Uterus (tissue), 4 donors: ENCODE measurements around the gene PIP4K2A. TPM values are rescaled to one million over a fixed set of nuclear protein-coding genes. Genes with fewer than 3 reads are reported as not detected.

Experiments
- DNase-seq, 2 donors: peaks; one replicate each; pipeline ENCODE4 v3.0.0-alpha.2; 2019 to 2020
- H3K27ac ChIP-seq, 2 donors: fragments of 200-600 bp; sonication (generic); 1 replicate in 1 of 2; 2 replicates in 1 of 2; pipeline ENCODE4 v1.5.1; 2016 to 2018
- H3K27me3 ChIP-seq, 2 donors: fragments of 200-600 bp; sonication (generic); one replicate each; pipeline ENCODE4 v1.5.1; 2018 to 2019; ENCODE audit warnings: control low read depth in 1 of 2
- H3K36me3 ChIP-seq, 2 donors: fragments of 200-600 bp; sonication (generic); one replicate each; pipeline ENCODE4 v1.5.1; 2019; ENCODE audit warnings: control low read depth in 1 of 2
- H3K4me1 ChIP-seq, 2 donors: fragments of 200-600 bp; sonication (generic); one replicate each; pipeline ENCODE4 v1.5.1; 2018 to 2019; ENCODE audit warnings: control low read depth in 1 of 2
- H3K4me3 ChIP-seq, 2 donors: fragments of 200-600 bp; sonication (generic); 1 replicate in 1 of 2; 2 replicates in 1 of 2; pipeline ENCODE4 v1.5.1; 2018 to 2019; ENCODE audit warnings: mild to moderate bottlenecking in 1 of 2
- H3K9me3 ChIP-seq, 2 donors: fragments of 200-600 bp; sonication (generic); one replicate each; pipeline ENCODE4 v1.5.1; 2019; ENCODE audit warnings: control low read depth in 1 of 2
- CTCF ChIP-seq, 4 experiments: fragments of 200-600 bp in 2 of 4; fragments of 450-650 bp in 2 of 4; sonication (generic) in 2 of 4; IDR thresholded peaks; one replicate each; pipeline ENCODE4 v1.5.1; 2016 to 2019; ENCODE audit warnings: antibody characterized with exemption in 4 of 4, mild to moderate bottlenecking in 2 of 4, moderate library complexity in 1 of 4
- POLR2A ChIP-seq, 2 donors: fragments of 450-650 bp; IDR thresholded peaks; one replicate each; pipeline ENCODE4 v1.6.1; 2016; ENCODE audit warnings: antibody characterized with exemption in 2 of 2, mild to moderate bottlenecking in 1 of 2, moderate library complexity in 1 of 2
- intact Hi-C: fragments of 100-400 bp; cut with DNase I; formaldehyde crosslinking; loops from one replicate; pipeline ENCODE4 v1.15.1; 2023; ENCODE audit warnings: low total_unique reads
- total RNA-seq, 4 donors: library from RNA; depleted of rRNA in 3 of 4; stranded (reverse); fragments of >200 nt in 3 of 4; gene quantifications; one replicate each; pipeline versions ENCODE4 v1.1.0 to v1.2.4, GENCODE V29; 2014 to 2023
- donor health status: DM: yes; HTN: yes; CAD: no.

Gene PIP4K2A
- total RNA-seq, 4 donors from 2014 or later, result 17.4 to 42.4 (median 22.0) TPM

- H3K27me3 ChIP-seq, result no peaks in the 10 kb centered on the region
- H3K4me1 ChIP-seq, result no peaks in the 10 kb centered on the region
- no peaks in the 10 kb centered on the region for H3K9me3 ChIP-seq
- no peak overlapping the region for H3K4me3 ChIP-seq
- TF ChIP-seq CTCF (IDR thresholded peaks at IDR 0.05), result no peak
- no peak for TF ChIP-seq POLR2A (IDR thresholded peaks at IDR 0.05)
- no peaks in the 10 kb centered on the region for H3K36me3 ChIP-seq
- no peak overlapping the region for H3K27ac ChIP-seq
- DNase-seq, result no peak
- intact Hi-C loops, result no loop called here
Measured at GRCh38 chr10:22727112-22727511, 12.7 kb upstream of the PIP4K2A start.

GRCh38 chr10:22724773-22725172 lies 10.4 kb upstream of the PIP4K2A start:
- Histone ChIP-seq H3K27ac (no peak overlapping the region), H3K9me3 (no peaks in the 10 kb centered on the region), H3K4me1 (no peaks in the 10 kb centered on the region), H3K4me3 (no peak overlapping the region), H3K36me3 (no peaks in the 10 kb centered on the region), H3K27me3 (no peaks in the 10 kb centered on the region)
- intact Hi-C loops, result no loop called here
- no peak for TF ChIP-seq CTCF (IDR thresholded peaks at IDR 0.05)
- TF ChIP-seq POLR2A (IDR thresholded peaks at IDR 0.05), result no peak
- DNase-seq, result no peak

GRCh38 chr10:22723783-22724182 lies 9.4 kb upstream of the PIP4K2A start:
- no peak overlapping the region for H3K4me3 ChIP-seq
- H3K4me1 ChIP-seq, result no peaks in the 10 kb centered on the region
- no peaks in the 10 kb centered on the region for H3K36me3 ChIP-seq
- intact Hi-C loops, result no loop called here
- H3K27ac ChIP-seq, result no peak overlapping the region
- TF ChIP-seq POLR2A (IDR thresholded peaks at IDR 0.05), result no peak
- TF ChIP-seq CTCF (IDR thresholded peaks at IDR 0.05), result no peak
- no peaks in the 10 kb centered on the region for H3K9me3 ChIP-seq
- DNase-seq, result no peak
- H3K27me3 ChIP-seq, result no peaks in the 10 kb centered on the region

GRCh38 chr10:22723343-22723779 lies 9.0 kb upstream of the PIP4K2A start:
- Histone ChIP-seq H3K27ac (no peak overlapping the region), H3K4me1 (no peaks in the 10 kb centered on the region), H3K27me3 (no peaks in the 10 kb centered on the region), H3K9me3 (no peaks in the 10 kb centered on the region), H3K4me3 (no peak overlapping the region), H3K36me3 (no peaks in the 10 kb centered on the region)
- DNase-seq, result no peak
- intact Hi-C loops, result no loop called here
- TF ChIP-seq CTCF (IDR thresholded peaks at IDR 0.05), result no peak
- no peak for TF ChIP-seq POLR2A (IDR thresholded peaks at IDR 0.05)

- no peak overlapping the region for H3K4me3 ChIP-seq
- no peaks in the 10 kb centered on the region for H3K4me1 ChIP-seq
- intact Hi-C loops, result no loop called here
- H3K27ac ChIP-seq, result no peak overlapping the region
- no peaks in the 10 kb centered on the region for H3K27me3 ChIP-seq
- no peak for DNase-seq
- no peaks in the 10 kb centered on the region for H3K36me3 ChIP-seq
- TF ChIP-seq POLR2A (IDR thresholded peaks at IDR 0.05) (no peak), CTCF (IDR thresholded peaks at IDR 0.05) (no peak)
- H3K9me3 ChIP-seq, result no peaks in the 10 kb centered on the region
Measured at GRCh38 chr10:22722626-22723169, 8.3 kb upstream of the PIP4K2A start.
